Pancreas (tissue), 10 donors: ENCODE data around the gene AUTS2. TPM values are rescaled to one million over a fixed set of nuclear protein-coding genes. Genes with fewer than 3 reads are reported as not detected.

ENCODE experiments used
- ATAC-seq, 4 donors: fragments of 200-7000 bp; cut with Tn5 transposase; one replicate each; pipeline versions ENCODE4 v1.8.0 to v1.9.1; 2020; ENCODE audit warnings: mild to moderate bottlenecking in 4 of 4, moderate library complexity in 4 of 4
- DNase-seq, 6 donors: peaks; one replicate each; pipeline ENCODE4 v3.0.0-alpha.2; 2020
- FAIRE-seq: peaks from 2 replicates; lab custom pipeline; 2012; peaks lifted over from hg19 to GRCh38; lab: Jason Lieb, UNC
- H3K27ac ChIP-seq, 4 donors: fragments of 200-600 bp; sonication (generic); 1 replicate in 3 of 4; 2 replicates in 1 of 4; pipeline versions ENCODE4 v1.5.0 to v1.8.0; 2020
- H3K27me3 ChIP-seq, 4 donors: fragments of 200-600 bp; one replicate each; pipeline ENCODE4 v1.8.0; 2021
- H3K36me3 ChIP-seq, 3 donors: fragments of 200-600 bp; sonication (generic) in 1 of 3; one replicate each; pipeline versions ENCODE4 v1.5.0 to v1.8.0; 2020 to 2021
- H3K4me1 ChIP-seq, 3 donors: fragments of 200-600 bp; one replicate each; pipeline ENCODE4 v1.8.0; 2021
- H3K4me3 ChIP-seq, 4 donors: fragments of 200-600 bp; sonication (generic) in 2 of 4; one replicate each; pipeline versions ENCODE4 v1.5.0 to v1.8.0; 2020 to 2021
- H3K9me3 ChIP-seq, 4 donors: fragments of 200-600 bp; one replicate each; pipeline ENCODE4 v1.8.0; 2021
- CTCF ChIP-seq, 4 donors: fragments of 200-600 bp; sonication (generic) in 3 of 4; IDR thresholded peaks; one replicate each; pipeline versions ENCODE4 v1.5.0 to v1.8.0; 2021; ENCODE audit warnings: antibody characterized with exemption in 4 of 4
- WGBS, 2 donors: extraction: QIAGEN DNeasy Blood & Tissue Kit; methylation state at CpG; one replicate each; pipeline ENCODE4 v1.1.7; 2013; 5-methylcytosine and 5-hydroxymethylcytosine counted together
- intact Hi-C, 3 donors: fragments of 100-400 bp; cut with DNase I; formaldehyde crosslinking; loops; one replicate each; pipeline versions ENCODE4 v1.11.1 to v1.14.2; 2022
- polyA plus RNA-seq, 2 donors: library from polyadenylated mRNA; stranded (reverse); fragments of 200-250 nt; gene quantifications; one replicate each; pipeline ENCODE4 v1.2.3, GENCODE V29; 2013
- total RNA-seq, 6 donors: library from RNA; stranded (reverse); fragmentation: NEBNext Ultra II Directional in 4 of 6; extraction: Animal tissue kit (Norgen Biotek cat#: 25700) in 4 of 6; gene quantifications; one replicate each; pipeline versions ENCODE4 v1.2.1 to v1.2.4, GENCODE V29; 2021 to 2023
- donor health status: healthy with polysubstance abuse.
- donor health status: DM: no; HTN: no; CAD: no; lungs with moderate emphysema.
- donor health status: DM: no; HTN: no; CAD: no.
- donor health status: control.
- donor health status: control.
- donor health status: Bipolar disorder and iron deficiency.
- donor health status: DM: yes; HTN: yes; CAD: no.
- donor health status: DM: no; HTN: no; CAD: no.
- donor health status: DM: no; HTN: no; CAD: no.
- donor health status: DM: yes; HTN: yes; CAD: no.

AUTS2 gene
- total and polyA plus RNA-seq, 8 donors: 5.8 to 16.8 (median 9.9) TPM

DNA sequence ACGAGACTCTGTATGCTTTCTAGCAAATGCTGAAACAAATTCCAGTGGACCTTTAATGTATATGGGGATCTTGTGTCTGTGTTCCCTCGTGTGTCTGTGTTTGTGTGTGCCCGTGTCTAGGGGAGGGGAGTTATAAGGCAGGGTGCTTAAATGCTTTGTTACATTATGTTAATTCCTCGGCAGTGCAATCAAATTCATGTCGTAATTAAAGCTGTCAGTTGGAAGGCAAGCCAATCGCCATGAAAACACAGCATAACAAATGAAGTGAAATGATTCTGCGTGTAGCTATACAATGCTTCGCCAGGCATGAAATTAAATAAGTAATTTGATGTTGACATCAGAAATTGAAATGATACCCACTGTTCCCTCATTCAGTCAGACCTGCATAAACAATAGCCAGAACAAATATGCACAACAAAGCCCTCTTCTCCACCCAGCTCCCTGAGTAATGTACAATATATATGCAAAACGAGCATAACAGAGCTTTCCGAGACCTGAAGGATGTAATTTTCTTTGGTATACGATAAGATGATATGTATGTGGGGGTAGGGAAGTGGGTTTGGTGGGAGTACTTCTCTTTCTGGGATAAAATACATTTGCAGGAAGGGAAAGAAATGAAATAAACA lies 534.1 kb downstream of the AUTS2 start:
- DNase-seq: no peak
- FAIRE-seq: no peak
- no peak overlapping the region for H3K27ac ChIP-seq
- H3K9me3 ChIP-seq: no peaks in the 10 kb centered on the region
- H3K4me3 ChIP-seq: no peak overlapping the region
- H3K36me3 ChIP-seq: no peaks in the 10 kb centered on the region
- ATAC-seq: no peak
- WGBS, 2 donors: 71 to 79% methylated on average over 11 of the region's 11 CpGs
- TF ChIP-seq CTCF (IDR thresholded peaks at IDR 0.05): no peak
- H3K4me1 ChIP-seq: no peaks in the 10 kb centered on the region
- intact Hi-C loops: no loop called here
- H3K27me3 ChIP-seq: no peaks in the 10 kb centered on the region

- intact Hi-C loops: no loop called here
- Histone ChIP-seq H3K27me3 (no peaks in the 10 kb centered on the region), H3K9me3 (no peaks in the 10 kb centered on the region), H3K36me3 (no peaks in the 10 kb centered on the region), H3K27ac (no peak overlapping the region), H3K4me3 (no peak overlapping the region), H3K4me1 (no peaks in the 10 kb centered on the region)
- no peak for DNase-seq
- no peak for FAIRE-seq
- 48 to 55% methylated on average over 1 of the region's 1 CpG for WGBS, 2 donors
- ATAC-seq: no peak
- TF ChIP-seq CTCF (IDR thresholded peaks at IDR 0.05): no peak
Observed at GRCh38 chr7:70132852-70133690, 534.8 kb downstream of the AUTS2 start.

- Histone ChIP-seq H3K4me3 (no peak overlapping the region), H3K4me1 (no peaks in the 10 kb centered on the region), H3K27ac (no peak overlapping the region), H3K27me3 (no peaks in the 10 kb centered on the region), H3K36me3 (no peaks in the 10 kb centered on the region), H3K9me3 (no peaks in the 10 kb centered on the region)
- TF ChIP-seq CTCF (IDR thresholded peaks at IDR 0.05): no peak
- DNase-seq: no peak
- 48 to 53% methylated on average over 8 of the region's 8 CpGs for WGBS, 2 donors
- no peak for FAIRE-seq
- intact Hi-C loops: no loop called here
- no peak for ATAC-seq
Observed at GRCh38 chr7:70134029-70134770, 535.9 kb downstream of the AUTS2 start.

DNA sequence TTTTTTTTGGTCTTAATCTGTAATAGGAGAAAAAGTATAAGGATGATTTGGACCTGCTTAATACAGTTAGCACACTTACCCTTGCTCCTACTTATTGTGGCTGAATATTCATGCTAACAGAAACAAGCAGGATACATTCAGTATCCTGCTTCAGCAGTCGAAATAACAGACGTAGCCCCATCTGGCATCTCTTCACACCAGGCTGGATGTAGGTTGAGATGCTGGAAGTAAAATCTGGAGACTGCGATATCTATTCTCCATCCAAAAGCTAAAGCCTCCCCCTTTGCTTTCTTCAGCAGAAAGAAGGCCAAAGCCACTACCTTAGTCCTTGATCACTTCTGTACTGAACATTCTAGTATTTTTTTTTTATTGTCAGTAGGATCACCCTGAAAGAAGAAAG lies 537.4 kb downstream of the AUTS2 start:
- WGBS, 2 donors: 83 to 91% methylated on average over 3 of the region's 3 CpGs

More for the DNA sequence above, 537.4 kb downstream of the AUTS2 start:
- intact Hi-C loops: no loop called here
- no peaks in the 10 kb centered on the region for H3K9me3 ChIP-seq
- H3K27me3 ChIP-seq: no peaks in the 10 kb centered on the region
- no peak for FAIRE-seq
- no peak for TF ChIP-seq CTCF (IDR thresholded peaks at IDR 0.05)
- no peak for DNase-seq
- H3K27ac ChIP-seq: no peak overlapping the region
- ATAC-seq: no peak
- no peaks in the 10 kb centered on the region for H3K36me3 ChIP-seq
- H3K4me1 ChIP-seq: no peaks in the 10 kb centered on the region
- H3K4me3 ChIP-seq: no peak overlapping the region
